Right atrium auricular region (tissue), 2 donors: ENCODE data around the gene ADAMTS16. TPM values are rescaled to one million over a fixed set of nuclear protein-coding genes. Genes with fewer than 3 reads are reported as not detected.

ENCODE experiments used
- DNase-seq: peaks from one replicate; pipeline ENCODE4 v3.0.0-alpha.2; 2019; ENCODE audit warnings: low spot score
- H3K27ac ChIP-seq, 2 donors: fragments of 200-600 bp; sonication (generic); 1 replicate in 1 of 2; 2 replicates in 1 of 2; pipeline ENCODE4 v1.5.1; 2016 to 2019
- H3K27me3 ChIP-seq, 2 donors: fragments of 200-600 bp; sonication (generic); one replicate each; pipeline versions ENCODE4 v1.5.1 to v1.6.0; 2017 to 2019
- H3K36me3 ChIP-seq: fragments of 200-600 bp; sonication (generic); one replicate; pipeline ENCODE4 v1.5.1; 2016
- H3K4me1 ChIP-seq, 2 donors: fragments of 200-600 bp; sonication (generic); one replicate each; pipeline versions ENCODE4 v1.5.1 to v1.6.0; 2017 to 2019
- H3K4me3 ChIP-seq, 2 donors: fragments of 200-600 bp; sonication (generic); 1 replicate in 1 of 2; 2 replicates in 1 of 2; pipeline ENCODE4 v1.5.1; 2017 to 2019; ENCODE audit warnings: mild to moderate bottlenecking in 1 of 2, moderate library complexity in 1 of 2
- H3K9me3 ChIP-seq, 2 donors: fragments of 200-600 bp; sonication (generic); one replicate each; pipeline ENCODE4 v1.5.1; 2019
- total RNA-seq, 2 donors: library from RNA; depleted of rRNA; stranded (reverse); fragments of >200 nt; gene quantifications; one replicate each; pipeline ENCODE4 v1.1.0, GENCODE V29; 2016
- TF ChIP-seq, protein P1 (sequence below), 2 donors: fragments of 200-600 bp; sonication (generic); IDR thresholded peaks; one replicate each; pipeline ENCODE4 v1.5.1; 2019; ENCODE audit warnings: antibody characterized with exemption in 2 of 2

Gene ADAMTS16
- total RNA-seq, 2 donors from 2014 or later: not detected

DNA sequence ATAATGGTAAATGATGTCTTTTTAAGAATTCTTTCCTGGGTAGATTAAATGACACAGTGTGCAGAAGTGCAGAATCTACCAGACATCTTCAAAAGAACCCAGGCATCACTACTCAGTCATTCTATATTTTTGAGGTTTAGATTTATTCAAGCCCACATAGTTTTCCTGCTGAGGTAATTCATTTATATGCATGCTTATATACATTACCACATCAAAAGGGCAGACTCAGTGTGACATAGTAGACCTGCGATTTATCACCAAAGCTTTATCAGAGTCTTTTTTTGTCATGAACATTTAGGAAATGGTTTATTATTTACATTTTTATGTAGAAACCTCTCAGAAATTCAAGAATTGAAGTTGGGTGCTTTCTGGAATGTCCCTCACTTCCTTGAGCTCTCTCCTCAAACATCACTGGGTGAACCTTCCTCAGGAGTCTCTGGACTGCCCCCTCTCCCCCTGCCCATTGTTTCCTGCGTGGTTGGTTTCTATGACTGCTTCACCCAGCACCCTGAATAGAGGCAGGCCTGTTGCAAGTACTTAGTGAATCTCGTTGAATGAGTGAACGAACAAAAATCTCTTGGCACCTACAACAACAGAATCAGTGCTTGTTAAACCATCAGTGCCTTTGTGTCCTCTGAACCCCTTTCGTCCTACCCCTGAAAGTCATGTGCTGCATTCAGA is 42.5 kb downstream of the ADAMTS16 start:
- H3K4me1 ChIP-seq: no peaks in the 10 kb centered on the region
- no peak for DNase-seq
- no peak overlapping the region for H3K4me3 ChIP-seq
- H3K9me3 ChIP-seq: no peaks in the 10 kb centered on the region
- TF ChIP-seq, protein P1, sequence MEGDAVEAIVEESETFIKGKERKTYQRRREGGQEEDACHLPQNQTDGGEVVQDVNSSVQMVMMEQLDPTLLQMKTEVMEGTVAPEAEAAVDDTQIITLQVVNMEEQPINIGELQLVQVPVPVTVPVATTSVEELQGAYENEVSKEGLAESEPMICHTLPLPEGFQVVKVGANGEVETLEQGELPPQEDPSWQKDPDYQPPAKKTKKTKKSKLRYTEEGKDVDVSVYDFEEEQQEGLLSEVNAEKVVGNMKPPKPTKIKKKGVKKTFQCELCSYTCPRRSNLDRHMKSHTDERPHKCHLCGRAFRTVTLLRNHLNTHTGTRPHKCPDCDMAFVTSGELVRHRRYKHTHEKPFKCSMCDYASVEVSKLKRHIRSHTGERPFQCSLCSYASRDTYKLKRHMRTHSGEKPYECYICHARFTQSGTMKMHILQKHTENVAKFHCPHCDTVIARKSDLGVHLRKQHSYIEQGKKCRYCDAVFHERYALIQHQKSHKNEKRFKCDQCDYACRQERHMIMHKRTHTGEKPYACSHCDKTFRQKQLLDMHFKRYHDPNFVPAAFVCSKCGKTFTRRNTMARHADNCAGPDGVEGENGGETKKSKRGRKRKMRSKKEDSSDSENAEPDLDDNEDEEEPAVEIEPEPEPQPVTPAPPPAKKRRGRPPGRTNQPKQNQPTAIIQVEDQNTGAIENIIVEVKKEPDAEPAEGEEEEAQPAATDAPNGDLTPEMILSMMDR (IDR thresholded peaks at IDR 0.05): no peak
- H3K27ac ChIP-seq: no peak overlapping the region
- H3K27me3 ChIP-seq: no peaks in the 10 kb centered on the region
- no peaks in the 10 kb centered on the region for H3K36me3 ChIP-seq

DNA sequence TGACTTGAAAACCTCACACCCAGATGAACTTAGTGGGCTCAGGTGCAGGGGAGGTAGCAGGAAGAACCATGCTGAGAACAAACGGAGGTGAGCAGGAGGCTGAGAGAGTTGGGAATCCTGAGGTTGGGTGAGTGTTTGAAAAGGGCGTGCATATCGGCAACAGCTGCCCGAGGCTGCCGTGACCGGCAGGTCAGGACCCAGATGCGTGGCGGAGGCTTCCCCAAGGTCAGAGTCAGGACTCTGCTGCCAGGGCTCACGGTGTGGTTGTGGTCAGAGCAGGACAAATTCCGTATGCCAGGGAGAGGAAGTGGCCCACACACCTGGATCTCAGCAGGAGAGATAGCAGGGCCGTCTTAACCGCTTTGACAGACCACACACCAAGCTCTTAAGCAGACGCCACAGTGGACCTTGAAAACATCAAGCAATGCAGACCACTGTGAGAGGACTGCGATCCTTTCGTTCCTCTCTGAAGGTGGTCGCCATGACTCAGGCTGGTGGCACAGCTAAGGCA is 43.1 kb downstream of the ADAMTS16 start:
- no peak for DNase-seq
- Histone ChIP-seq H3K36me3 (no peaks in the 10 kb centered on the region), H3K27me3 (no peaks in the 10 kb centered on the region)

DNA sequence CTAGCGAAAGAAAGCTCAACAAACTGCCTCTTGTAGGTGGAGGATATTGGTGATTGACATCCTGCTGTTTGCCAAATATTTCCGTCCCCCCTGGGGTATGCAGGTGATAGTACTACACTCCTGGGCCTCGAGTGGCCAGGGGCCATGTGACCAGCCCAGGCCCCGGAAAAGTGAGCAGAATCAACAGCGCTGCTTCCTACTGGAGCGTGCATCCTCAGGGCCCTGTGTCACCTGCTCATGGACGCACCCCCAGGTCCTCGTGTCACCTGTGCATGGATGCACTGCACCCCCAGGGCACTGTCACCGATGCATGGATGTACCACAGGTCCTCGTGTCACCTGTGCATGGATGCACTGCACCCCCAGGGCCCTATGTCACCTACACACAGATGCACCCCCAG is 43.8 kb downstream of the ADAMTS16 start:
- TF ChIP-seq, protein P1 (IDR thresholded peaks at IDR 0.05): no peak
- no peaks in the 10 kb centered on the region for H3K4me1 ChIP-seq
- no peak overlapping the region for H3K4me3 ChIP-seq
- H3K27ac ChIP-seq: no peak overlapping the region
- H3K9me3 ChIP-seq: no peaks in the 10 kb centered on the region
- DNase-seq: no peak
- no peaks in the 10 kb centered on the region for H3K36me3 ChIP-seq
- H3K27me3 ChIP-seq: no peaks in the 10 kb centered on the region

More for the DNA sequence above, 43.1 kb downstream of the ADAMTS16 start:
- Histone ChIP-seq H3K9me3 (no peaks in the 10 kb centered on the region), H3K27ac (no peak overlapping the region), H3K4me3 (no peak overlapping the region), H3K4me1 (no peaks in the 10 kb centered on the region)
- TF ChIP-seq, protein P1 (IDR thresholded peaks at IDR 0.05): no peak

DNA sequence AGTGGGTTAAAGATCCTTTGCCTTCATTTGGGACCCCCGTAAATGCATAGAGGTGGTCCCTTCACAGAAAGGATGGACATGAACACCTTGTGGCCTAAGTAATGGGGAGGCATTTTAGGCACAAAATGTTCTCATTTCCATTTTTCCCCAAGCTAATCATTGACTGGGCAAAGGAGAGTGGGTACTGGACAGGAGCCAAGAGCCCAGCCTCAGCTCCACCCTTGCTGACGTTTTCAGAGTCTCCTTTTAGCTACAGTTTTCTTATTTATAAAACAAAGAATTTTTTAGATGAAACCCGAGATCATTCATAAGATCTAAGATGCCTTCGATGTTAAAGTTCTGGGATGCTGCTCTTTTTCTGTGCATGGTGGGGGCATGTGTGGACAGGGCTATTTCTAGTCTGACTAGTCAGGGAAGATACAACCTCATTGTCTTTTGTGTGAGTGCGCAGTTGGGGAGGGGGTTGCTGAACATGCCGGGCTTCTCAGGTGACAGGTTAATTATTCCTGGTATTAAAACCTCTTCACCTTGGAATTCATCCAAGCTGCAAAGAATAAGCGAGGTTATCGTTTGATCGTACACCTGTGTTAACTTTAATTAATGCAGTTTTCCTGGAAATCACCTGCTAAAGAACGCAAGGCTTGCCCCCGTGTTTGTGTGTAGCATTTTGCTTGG is 48.4 kb downstream of the ADAMTS16 start:
- no peaks in the 10 kb centered on the region for H3K27me3 ChIP-seq
- H3K36me3 ChIP-seq: no peaks in the 10 kb centered on the region
- H3K4me3 ChIP-seq: no peak overlapping the region
- no peak overlapping the region for H3K27ac ChIP-seq
- H3K9me3 ChIP-seq: no peaks in the 10 kb centered on the region
- TF ChIP-seq, protein P1 (IDR thresholded peaks at IDR 0.05): no peak
- no peaks in the 10 kb centered on the region for H3K4me1 ChIP-seq
- no peak for DNase-seq

DNA sequence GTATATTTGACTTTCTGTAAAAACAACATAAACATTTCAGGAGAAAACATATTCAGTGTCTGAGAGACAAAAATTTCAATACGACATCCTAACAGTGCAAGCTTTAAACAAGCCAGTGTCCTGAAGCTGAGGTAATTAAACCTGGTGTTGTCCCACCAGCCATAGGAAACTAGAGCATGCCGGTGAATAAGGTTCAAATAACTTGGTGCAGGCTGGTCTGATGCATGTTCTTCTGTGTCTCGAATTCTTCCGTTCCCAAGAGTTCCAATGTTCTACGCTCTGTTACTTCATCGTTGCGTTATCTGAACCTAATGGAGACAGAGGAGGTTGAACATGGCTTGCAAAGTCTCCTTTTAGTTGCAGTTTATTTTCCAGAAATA is 48.9 kb downstream of the ADAMTS16 start:
- TF ChIP-seq, protein P1 (IDR thresholded peaks at IDR 0.05): no peak
- H3K4me3 ChIP-seq: no peak overlapping the region

More for the DNA sequence above, 48.9 kb downstream of the ADAMTS16 start:
- Histone ChIP-seq H3K36me3 (no peaks in the 10 kb centered on the region), H3K4me1 (no peaks in the 10 kb centered on the region), H3K27me3 (no peaks in the 10 kb centered on the region), H3K27ac (no peak overlapping the region), H3K9me3 (no peaks in the 10 kb centered on the region)
- no peak for DNase-seq
